Midbrain (tissue), 1 donor: Measurements from ENCODE around the gene CAGE1.

Source experiments
- DNase-seq: peaks from one replicate; lab custom pipeline; 2025; lab: John Stamatoyannopoulos, UW

The CAGE1 gene

DNA sequence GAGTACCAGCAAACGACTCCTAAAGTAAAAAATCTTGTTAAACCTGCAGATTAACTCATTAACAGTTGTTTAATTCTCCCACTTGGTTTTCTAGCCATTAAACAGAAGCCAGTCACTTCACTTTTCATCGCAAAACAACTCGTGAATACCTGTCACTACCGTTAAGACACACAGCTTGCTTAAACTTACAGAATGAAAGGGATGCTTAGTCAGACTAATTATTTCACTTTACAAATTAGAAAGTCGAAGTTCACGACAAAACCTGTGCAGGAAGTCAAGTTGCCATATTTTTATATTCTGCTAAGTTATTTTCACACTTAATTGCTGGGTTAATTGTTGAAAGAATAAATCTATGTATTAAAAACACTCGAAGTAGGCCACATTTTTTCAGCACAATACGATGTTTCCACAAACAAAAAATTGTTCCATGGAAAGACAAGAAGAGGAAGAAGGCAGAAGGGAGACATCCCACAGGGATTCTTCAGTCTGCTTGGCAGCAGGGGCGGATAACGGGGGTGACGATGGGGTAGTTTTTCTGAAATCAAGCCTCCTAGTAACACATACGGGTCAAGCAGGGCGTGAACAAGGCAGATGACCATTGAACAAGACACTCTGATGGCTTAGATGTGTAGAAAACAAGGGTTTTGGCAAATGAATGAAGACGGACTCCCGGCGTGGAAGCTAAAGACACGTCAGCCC is 77.5 kb downstream of the CAGE1 start:
- DNase-seq: peak; percentile 42

DNA sequence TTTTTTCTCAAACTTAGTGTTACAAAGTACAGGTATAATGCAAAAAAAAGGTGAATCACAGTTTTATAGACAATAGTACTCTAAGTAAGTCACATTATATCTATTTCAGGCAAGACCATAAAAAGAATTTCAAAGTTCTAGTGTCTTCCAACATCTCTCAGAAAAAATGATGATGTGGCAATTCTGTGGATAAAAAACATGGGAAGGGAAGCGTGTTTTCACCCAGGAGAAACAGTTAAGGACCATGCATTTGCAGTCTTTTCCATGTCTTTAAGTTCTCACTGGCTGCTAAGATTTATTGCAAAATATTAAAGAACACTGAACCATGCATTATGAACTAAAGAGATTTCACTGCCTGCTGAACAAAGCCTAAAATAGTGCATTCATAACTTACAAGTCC is 78.4 kb downstream of the CAGE1 start:
- DNase-seq: no peak

- DNase-seq: no peak
Measured at GRCh38 chr6:7309050-7309449, 80.5 kb downstream of the CAGE1 start.

DNA sequence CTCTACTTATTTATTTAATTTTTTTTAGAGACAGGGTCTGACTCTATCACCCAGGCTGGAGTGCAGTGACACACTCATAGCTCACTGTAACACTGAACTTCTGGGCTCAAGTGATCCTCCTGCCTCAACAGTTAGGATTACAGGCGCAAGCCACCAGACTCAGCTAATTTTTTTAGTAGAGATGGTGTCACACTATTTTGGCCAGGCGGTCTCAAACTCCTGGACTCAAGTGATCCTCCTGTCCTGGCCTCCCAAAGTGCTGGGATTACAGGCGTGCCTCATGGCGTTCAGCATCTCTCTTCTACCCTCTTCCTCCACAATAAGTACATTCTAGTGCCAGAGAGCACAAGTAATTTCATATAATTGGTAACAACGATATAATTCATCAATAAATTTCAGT is 82.0 kb downstream of the CAGE1 start:
- no peak for DNase-seq

- no peak for DNase-seq
Measured at GRCh38 chr6:7304821-7305220, 84.7 kb downstream of the CAGE1 start.

GRCh38 chr6:7301702-7302101 is 87.8 kb downstream of the CAGE1 start:
- DNase-seq: no peak

GRCh38 chr6:7300926-7301325 is 88.6 kb downstream of the CAGE1 start:
- DNase-seq: no peak

- no peak for DNase-seq
Measured at GRCh38 chr6:7298113-7298512, 91.4 kb downstream of the CAGE1 start.

GRCh38 chr6:7296602-7297001 is 92.9 kb downstream of the CAGE1 start:
- no peak for DNase-seq

DNA sequence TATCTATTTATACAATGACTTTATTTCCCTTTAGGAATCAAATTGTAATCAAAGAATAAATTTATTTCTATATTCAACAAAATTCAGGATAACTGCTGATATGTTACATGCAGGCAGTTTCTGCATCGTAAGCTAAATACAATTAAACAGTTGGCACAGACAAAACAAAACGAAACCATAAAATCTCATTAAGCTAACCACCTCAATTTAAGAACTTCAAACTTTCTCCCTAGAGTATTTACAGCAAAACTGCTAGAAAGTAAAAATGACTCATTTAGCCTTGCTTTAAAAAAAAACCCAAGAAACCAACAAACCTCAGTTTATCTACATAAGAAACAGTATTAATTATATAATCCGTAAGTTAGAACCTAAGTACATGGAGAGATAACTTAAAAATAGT is 93.6 kb downstream of the CAGE1 start:
- DNase-seq: no peak

DNA sequence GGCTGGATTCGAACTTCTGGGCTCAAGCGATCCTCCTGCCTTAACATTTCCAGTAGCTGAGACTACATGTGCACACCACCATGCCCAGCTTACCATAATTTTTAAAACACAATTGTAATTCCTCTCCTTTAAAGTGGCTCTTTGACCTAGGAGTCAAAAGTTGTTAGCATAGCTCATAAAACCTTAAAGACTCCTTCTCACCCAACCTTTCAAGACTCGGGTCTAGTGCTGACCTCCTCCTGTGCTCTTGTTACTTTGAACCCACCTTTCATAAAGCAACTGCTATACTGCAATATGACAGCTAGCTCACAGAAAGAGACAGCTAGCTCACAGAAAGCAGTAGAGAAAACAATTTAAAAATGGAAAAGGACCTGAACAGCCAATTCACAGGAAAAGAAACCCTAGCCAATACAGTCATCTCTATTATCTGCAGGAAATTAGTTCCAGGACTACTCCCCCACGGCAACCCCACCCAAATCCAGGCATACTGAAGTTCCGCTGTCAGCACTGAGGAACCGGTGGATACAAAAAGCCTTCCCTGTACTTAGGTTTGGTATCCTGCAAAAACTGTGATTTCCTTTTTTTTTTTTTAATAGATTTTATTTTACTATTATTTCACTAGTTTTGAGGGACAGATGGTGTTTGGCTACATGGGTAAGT is 96.8 kb downstream of the CAGE1 start:
- no peak for DNase-seq

DNA sequence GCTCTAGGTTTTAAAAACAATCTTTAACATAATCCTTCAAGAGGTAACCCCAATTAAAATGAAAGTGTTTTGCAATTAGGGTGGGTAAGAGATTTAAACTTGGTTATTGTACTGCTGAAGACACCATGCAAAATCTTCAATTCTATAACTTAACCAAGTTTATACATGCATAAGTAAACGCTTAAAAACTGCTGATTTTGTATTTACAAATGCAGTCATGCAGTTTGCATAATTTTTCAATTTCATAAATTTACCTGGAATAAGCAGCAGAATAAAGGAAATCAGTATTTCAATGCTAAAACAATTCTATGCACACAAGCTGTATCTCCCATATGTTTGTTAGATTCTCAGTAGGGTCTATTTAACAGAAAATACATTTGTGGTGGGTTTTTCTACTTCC is 99.5 kb downstream of the CAGE1 start:
- no peak for DNase-seq

GRCh38 chr6:7285416-7285815 is 104.1 kb downstream of the CAGE1 start:
- no peak for DNase-seq

- DNase-seq: no peak
Measured at GRCh38 chr6:7283676-7284075, 105.9 kb downstream of the CAGE1 start.

DNA sequence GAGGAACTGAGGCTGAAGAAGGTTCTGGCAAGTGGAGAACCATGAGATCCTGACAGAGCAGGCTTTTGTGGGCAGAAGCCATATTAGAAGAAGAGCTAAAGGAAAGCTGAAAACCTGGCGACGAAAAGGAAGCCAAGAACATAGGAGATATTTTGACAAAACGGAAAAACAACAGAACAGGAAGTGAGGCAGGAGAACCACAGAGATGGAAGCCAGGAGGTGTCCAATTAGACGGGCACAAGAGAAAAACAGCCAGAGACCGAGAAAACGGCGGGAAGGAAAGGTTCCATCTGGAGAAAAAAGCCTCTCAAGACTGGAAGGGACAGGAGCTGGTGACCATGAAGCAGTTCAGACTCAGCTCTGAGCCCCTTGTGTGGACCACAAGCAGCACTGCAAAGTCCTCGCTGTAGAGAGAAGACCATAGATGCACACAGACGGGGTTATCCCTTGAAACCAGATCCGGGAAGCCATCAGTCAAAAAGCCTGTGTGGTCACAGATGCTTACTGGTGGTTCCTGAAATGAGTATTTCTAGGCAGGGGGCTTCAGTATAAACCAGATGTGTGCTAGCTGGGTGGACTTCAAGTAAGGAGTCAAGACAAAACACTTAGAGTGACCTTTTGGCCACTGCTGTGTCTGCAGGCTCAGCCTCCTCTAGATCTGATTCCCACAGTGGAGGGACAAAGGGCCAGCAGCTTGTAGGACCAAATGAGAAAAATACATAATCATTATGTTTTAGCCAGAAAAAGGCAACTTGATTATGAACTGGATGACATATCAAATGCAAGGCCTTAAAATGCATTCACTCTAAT is 107.2 kb downstream of the CAGE1 start:
- no peak for DNase-seq
